GM12878 (cell line): ENCODE measurements around the gene ALDH18A1. TPM values are rescaled to one million over a fixed set of nuclear protein-coding genes. Genes with fewer than 3 reads are reported as not detected.

Experiments used
- ATAC-seq: fragments of 200-7000 bp; cut with Tn5 transposase; 3 replicates; pipeline ENCODE4 v1.9.1; 2020; ENCODE audit warnings: mild to moderate bottlenecking, moderate library complexity
- BruUV-seq: library from RNA; stranded (reverse); fragments of 400-500 nt; replicated peaks from 2 replicates; lab custom pipeline; 2021; lab: Mats Ljungman, UMichigan
- CTCF ChIA-PET: fragments of 300-600 bp; sonication (Branson Sonifier 250); formaldehyde crosslinking; extraction: SDS; loops from one replicate; lab custom pipeline; 2021; ENCODE audit warnings: inconsistent platforms; lab: Yijun Ruan, JAX
- POLR2A ChIA-PET: fragments of 350-600 bp; formaldehyde crosslinking; extraction: SDS; loops from one replicate; lab custom pipeline; 2021; ENCODE audit warnings: inconsistent platforms; lab: Charles Lee
- RAD21 ChIA-PET: fragments of 300-600 bp; sonication (Branson Sonifier 250); formaldehyde crosslinking; loops from one replicate; lab custom pipeline; 2023; ENCODE audit warnings: antibody characterized with exemption; ENCODE audit not compliant: unreplicated experiment; lab: Charles Lee
- SMC1A ChIA-PET: fragments of 300-600 bp; sonication (Branson Sonifier 250); formaldehyde crosslinking; loops from one replicate; lab custom pipeline; 2023; ENCODE audit not compliant: unreplicated experiment, uncharacterized antibody; lab: Charles Lee
- DNase-seq: peaks from one replicate; pipeline ENCODE4 v3.0.0-alpha.2; 2011; ENCODE audit warnings: low read depth, low spot score
- FAIRE-seq: peaks from 3 replicates; lab custom pipeline; 2011; peaks lifted over from hg19 to GRCh38; lab: Jason Lieb, UNC
- H2AFZ ChIP-seq: 2 replicates; pipeline ENCODE4 v1.6.0; 2011; ENCODE audit warnings: low read depth, low read length, control low read depth; ENCODE audit not compliant: control insufficient read depth
- H3K27ac ChIP-seq: 2 replicates; pipeline ENCODE4 v1.5.1; 2011; ENCODE audit warnings: control low read depth; ENCODE audit not compliant: control insufficient read depth, insufficient read depth
- H3K27me3 ChIP-seq, 2 experiments: replicated peaks in 1 of 2; 2 replicates each; pipeline versions ENCODE4 v1.6.0 to v1.6.1; 2011; ENCODE audit warnings: low read length in 1 of 2; ENCODE audit not compliant: control insufficient read depth in 2 of 2, insufficient read depth in 2 of 2
- H3K36me3 ChIP-seq, 2 experiments: 2 replicates each; pipeline ENCODE4 v1.5.1; 2011; ENCODE audit warnings: low read length in 1 of 2; ENCODE audit not compliant: control insufficient read depth in 2 of 2, insufficient read depth in 2 of 2
- H3K4me1 ChIP-seq: 2 replicates; pipeline ENCODE4 v1.6.1; 2011; ENCODE audit warnings: mild to moderate bottlenecking, low read length, moderate library complexity, mixed read lengths; ENCODE audit not compliant: control insufficient read depth, insufficient read depth
- H3K4me2 ChIP-seq: 2 replicates; pipeline ENCODE4 v1.6.0; 2011; ENCODE audit warnings: control low read depth; ENCODE audit not compliant: control insufficient read depth, insufficient read depth
- H3K4me3 ChIP-seq: fragments of 200-600 bp; sonication (generic); 2 replicates; pipeline ENCODE4 v1.5.1; 2016
- H3K79me2 ChIP-seq: 2 replicates; pipeline ENCODE4 v1.6.0; 2011; ENCODE audit warnings: low read length; ENCODE audit not compliant: control insufficient read depth, insufficient read depth
- H3K9ac ChIP-seq: 2 replicates; pipeline ENCODE4 v1.8.0; 2011; ENCODE audit warnings: low read length, control low read depth, mixed read lengths; ENCODE audit not compliant: control insufficient read depth, insufficient read depth
- H3K9me3 ChIP-seq: replicated peaks from 3 replicates; pipeline ENCODE4 v1.5.1; 2011; ENCODE audit warnings: mild to moderate bottlenecking, low read length; ENCODE audit not compliant: control insufficient read depth, insufficient read depth
- H4K20me1 ChIP-seq: 2 replicates; pipeline ENCODE4 v1.6.0; 2011; ENCODE audit not compliant: control insufficient read depth, insufficient read depth
- FOS ChIP-seq: IDR thresholded peaks from 3 replicates; pipeline ENCODE4 v1.6.1; 2011; ENCODE audit warnings: borderline replicate concordance; ENCODE audit not compliant: insufficient read length; ENCODE audit errors: extremely low read depth
- GABPA ChIP-seq: IDR thresholded peaks from 2 replicates; pipeline ENCODE4 v1.6.1; 2014; ENCODE audit warnings: antibody characterized with exemption, low read depth, mild to moderate bottlenecking, inconsistent platforms
- MTA3 ChIP-seq: IDR thresholded peaks from 2 replicates; pipeline ENCODE4 v1.6.1; 2012; ENCODE audit warnings: low read length, inconsistent platforms, borderline replicate concordance
- PAX5 ChIP-seq: IDR thresholded peaks from 2 replicates; pipeline ENCODE4 v1.6.1; 2011; ENCODE audit warnings: low read depth, low read length, borderline replicate concordance
- PKNOX1 ChIP-seq: fragments of 450-650 bp; IDR thresholded peaks from 2 replicates; pipeline ENCODE4 v1.6.1; 2016; ENCODE audit warnings: mild to moderate bottlenecking
- PML ChIP-seq: IDR thresholded peaks from 2 replicates; pipeline ENCODE4 v1.6.1; 2012; ENCODE audit warnings: low read length, inconsistent platforms
- POLR2AphosphoS2 ChIP-seq: IDR thresholded peaks from 2 replicates; pipeline ENCODE4 v1.6.1; 2011; ENCODE audit warnings: low read depth, mild to moderate bottlenecking, low read length, improper control_type of control experiment, moderate library complexity
- POU2F2 ChIP-seq: IDR thresholded peaks from 3 replicates; pipeline ENCODE4 v1.6.1; 2011; ENCODE audit warnings: low read depth, mild to moderate bottlenecking, low read length, borderline replicate concordance
- RAD21 ChIP-seq: IDR thresholded peaks from 2 replicates; pipeline ENCODE4 v1.6.1; 2011; ENCODE audit warnings: mild to moderate bottlenecking, low read depth, low read length, moderate library complexity; ENCODE audit not compliant: insufficient read depth
- RUNX3 ChIP-seq: IDR thresholded peaks from 2 replicates; pipeline ENCODE4 v1.6.1; 2012; ENCODE audit warnings: low read length, inconsistent platforms
- SKIL ChIP-seq: fragments of 450-650 bp; IDR thresholded peaks from 2 replicates; pipeline ENCODE4 v1.6.1; 2017; ENCODE audit warnings: mild to moderate bottlenecking, low read depth, inconsistent platforms; ENCODE audit not compliant: poor library complexity, severe bottlenecking
- USF2 ChIP-seq: IDR thresholded peaks from 2 replicates; pipeline ENCODE4 v1.6.1; 2011; ENCODE audit warnings: low read depth, low read length, improper control_type of control experiment, borderline replicate concordance
- WRNIP1 ChIP-seq: IDR thresholded peaks from 2 replicates; pipeline ENCODE4 v1.6.1; 2011; ENCODE audit warnings: low read depth, low read length, improper control_type of control experiment, borderline replicate concordance
- YBX1 ChIP-seq: fragments of 450-650 bp; IDR thresholded peaks from 2 replicates; pipeline ENCODE4 v1.6.1; 2016; ENCODE audit warnings: antibody characterized with exemption
- ZBTB11 ChIP-seq: fragments of 450-650 bp; formaldehyde crosslinking; IDR thresholded peaks from 2 replicates; pipeline ENCODE4 v1.5.0; 2022; ENCODE audit warnings: mild to moderate bottlenecking, missing genetic modification characterization
- ZNF384 ChIP-seq: IDR thresholded peaks from 2 replicates; pipeline ENCODE4 v1.6.1; 2012; ENCODE audit warnings: low read depth, mild to moderate bottlenecking, low read length, improper control_type of control experiment, borderline replicate concordance
- WGBS: methylation state at CpG from one replicate; pipeline ENCODE4 v1.1.6; 2016; ENCODE audit warnings: low lambda C conversion rate; ENCODE audit not compliant: insufficient replicate concordance, insufficient coverage; ENCODE audit errors: missing lambda C conversion rate; 5-methylcytosine and 5-hydroxymethylcytosine counted together
- in situ Hi-C: fragments of 300-500 bp; cut with MboI; formaldehyde crosslinking; loops from 9 replicates; pipeline ENCODE4 v1.14.3; 2018; ENCODE audit warnings: mixed read lengths
- intact Hi-C: fragments of 100-400 bp; cut with micrococcal nuclease; formaldehyde crosslinking; loops from one replicate; pipeline ENCODE4 v1.14.2; 2022; ENCODE audit not compliant: unreplicated experiment
- polyA plus RNA-seq, 11 experiments: library from polyadenylated mRNA; depleted of rRNA in 4 of 11; unstranded in 6 of 11; stranded (reverse) in 5 of 11; fragments of >200 nt; fragmentation: Nextera tagmentation in 4 of 11; fragmentation: Illumina TruSeq in 1 of 11; extraction: Ambion mirVana in 4 of 11; extraction: Trizol in 1 of 11; gene quantifications; 1 replicate in 1 of 11; 2 replicates in 10 of 11; pipeline versions ENCODE4 v1.2.1 to v1.2.3, GENCODE V29; 2011 to 2016; ENCODE audit warnings: inconsistent platforms in 2 of 11, missing spikeins in 2 of 11, low read depth in 1 of 11
- total RNA-seq, 4 experiments: library from RNA; depleted of rRNA in 3 of 4; stranded (reverse); fragments of >200 nt in 3 of 4; fragmentation: Illumina TruSeq in 1 of 4; extraction: Trizol in 1 of 4; gene quantifications; 2 replicates each; pipeline versions ENCODE4 v1.2.1 to v1.2.3, GENCODE V29; 2013 to 2021

The ALDH18A1 gene
- total and polyA plus RNA-seq, 10 of the 15 experiments (the other 5 are each of a cell fraction or from before 2014, with no cell fraction given), result 24.3 to 118 (median 99.3) TPM

- no peak for ATAC-seq
- intact Hi-C loops (no loop called here), in situ Hi-C loops (no loop called here)
- Histone ChIP-seq H3K36me3 (peaks cover 19 to 44% of the 10 kb centered on the region in 2 experiments), H3K27me3 (no peaks in the 10 kb centered on the region), H3K4me3 (no peak overlapping the region), H3K27ac (no peak overlapping the region), H3K9ac (no peak overlapping the region), H3K4me2 (no peak overlapping the region), H3K79me2 (no peaks in the 10 kb centered on the region), H2AFZ (no peak overlapping the region), H3K9me3 (no peaks in the 10 kb centered on the region), H4K20me1 (no peaks in the 10 kb centered on the region; the same call in 1 of the 2 replicates), H3K4me1 (no peaks in the 10 kb centered on the region)
- WGBS, result 100% methylated on average over 1 of the region's 1 CpG
- SMC1A ChIA-PET, result interaction anchor here (0.7 kb wide), 1 partner anchor 456 kb away, joined by 3 read pairs; no protein-coding TSS in a partner anchor
- RAD21 ChIA-PET, result no interaction called here
- CTCF ChIA-PET, result interaction anchor here (1.7 kb wide), 1 partner anchor 15 kb away, joined by 3 read pairs; no protein-coding TSS in a partner anchor
- POLR2A ChIA-PET, result no interaction called here
- no peak for DNase-seq
- no peak for TF ChIP-seq ZBTB11 (CRISPR knock-in tag)
- TF ChIP-seq RAD21, result no peak
- no peak for TF ChIP-seq USF2
- no peak for TF ChIP-seq FOS
- no peak for TF ChIP-seq SKIL
- no peak for TF ChIP-seq POLR2AphosphoS2
- TF ChIP-seq RUNX3, result no peak
- no peak for TF ChIP-seq YBX1
- no peak for TF ChIP-seq GABPA
- no peak for TF ChIP-seq MTA3
- no peak for TF ChIP-seq ZNF384
- TF ChIP-seq PML, result no peak
- TF ChIP-seq POU2F2, result no peak
- TF ChIP-seq WRNIP1, result no peak
- no peak for TF ChIP-seq PAX5
- TF ChIP-seq PKNOX1, result no peak
- no TSS peak for BruUV-seq
- no peak for FAIRE-seq
Measured at GRCh38 chr10:95640891-95641315, 15.6 kb downstream of the ALDH18A1 start.
